GM23338 (cell line): ENCODE data around the gene ATXN2. TPM values are rescaled to one million over a fixed set of nuclear protein-coding genes. Genes with fewer than 3 reads are reported as not detected.
"Not testable (repeated sequence)": the region's sequence is repeated elsewhere in the genome, so short reads cannot be mapped to it uniquely, and the experiment has no call there.

Source experiments
- ATAC-seq: fragments of 200-7000 bp; cut with Tn5 transposase; 3 replicates; pipeline ENCODE4 v1.9.1; 2020
- DNase-seq: peaks from one replicate; pipeline ENCODE4 v3.0.0-alpha.2; 2015; ENCODE audit warnings: low spot score
- H2AFZ ChIP-seq: fragments of 200-600 bp; sonication (generic); 2 replicates; pipeline ENCODE4 v1.8.0; 2016; ENCODE audit warnings: antibody characterized with exemption, mild to moderate bottlenecking, moderate library complexity
- H3F3A ChIP-seq: fragments of 200-600 bp; sonication (generic); replicated peaks from 2 replicates; pipeline ENCODE4 v1.8.0; 2017; ENCODE audit warnings: antibody characterized with exemption, mixed run types, low read depth
- H3K27ac ChIP-seq: fragments of 200-600 bp; sonication (generic); 2 replicates; pipeline ENCODE4 v1.6.1; 2016; ENCODE audit warnings: low read depth
- H3K27me3 ChIP-seq: fragments of 200-600 bp; sonication (generic); 2 replicates; pipeline ENCODE4 v1.8.0; 2016; ENCODE audit warnings: mild to moderate bottlenecking, mixed run types, moderate library complexity; ENCODE audit not compliant: insufficient read depth
- H3K36me3 ChIP-seq: fragments of 200-600 bp; sonication (generic); 2 replicates; pipeline ENCODE4 v1.8.0; 2016; ENCODE audit warnings: mild to moderate bottlenecking; ENCODE audit not compliant: insufficient read depth
- H3K4me1 ChIP-seq: fragments of 200-600 bp; sonication (generic); 2 replicates; pipeline ENCODE4 v1.8.0; 2016; ENCODE audit warnings: mild to moderate bottlenecking, moderate library complexity; ENCODE audit not compliant: insufficient read depth
- H3K4me2 ChIP-seq: fragments of 200-600 bp; sonication (generic); 2 replicates; pipeline ENCODE4 v1.7.1; 2017; ENCODE audit warnings: mixed run types
- H3K4me3 ChIP-seq: fragments of 200-600 bp; sonication (generic); 2 replicates; pipeline ENCODE4 v1.6.1; 2016; ENCODE audit warnings: mixed run types
- H3K79me2 ChIP-seq: fragments of 200-600 bp; sonication (generic); replicated peaks from 2 replicates; pipeline ENCODE4 v1.8.0; 2017; ENCODE audit warnings: mild to moderate bottlenecking; ENCODE audit not compliant: insufficient read depth
- H3K9me2 ChIP-seq: fragments of 200-600 bp; sonication (generic); 2 replicates; pipeline ENCODE4 v1.8.0; 2017; ENCODE audit not compliant: insufficient read depth
- H4K20me1 ChIP-seq: fragments of 200-600 bp; sonication (generic); replicated peaks from 2 replicates; pipeline ENCODE4 v1.8.0; 2017; ENCODE audit warnings: mild to moderate bottlenecking; ENCODE audit not compliant: insufficient read depth
- H3K27ac Mint-ChIP-seq: 2 replicates; pipeline ENCODE4 v1.8.0; 2020; ENCODE audit warnings: inconsistent platforms, mild to moderate bottlenecking, moderate library complexity, mixed read lengths
- H3K27me3 Mint-ChIP-seq: 3 replicates; pipeline ENCODE4 v1.8.0; 2022; ENCODE audit warnings: low read depth, mild to moderate bottlenecking, moderate library complexity, mixed read lengths, inconsistent platforms; ENCODE audit not compliant: insufficient read depth, poor library complexity
- H3K36me3 Mint-ChIP-seq: 3 replicates; pipeline ENCODE4 v1.8.0; 2021; ENCODE audit warnings: low read depth, mild to moderate bottlenecking, inconsistent platforms, moderate library complexity, mixed read lengths
- H3K4me1 Mint-ChIP-seq: 3 replicates; pipeline ENCODE4 v1.8.0; 2020; ENCODE audit warnings: mild to moderate bottlenecking, inconsistent platforms, mixed read lengths
- H3K4me3 Mint-ChIP-seq: 3 replicates; pipeline ENCODE4 v1.8.0; 2021; ENCODE audit warnings: moderate library complexity, mild to moderate bottlenecking, inconsistent platforms, mixed read lengths
- H3K9me3 Mint-ChIP-seq: 3 replicates; pipeline ENCODE4 v1.8.0; 2020; ENCODE audit warnings: moderate library complexity, mild to moderate bottlenecking, inconsistent platforms, mixed read lengths
- EZH2 ChIP-seq: fragments of 200-600 bp; sonication (generic); IDR thresholded peaks from one replicate; pipeline ENCODE4 v1.8.0; 2017; ENCODE audit warnings: antibody characterized with exemption, mild to moderate bottlenecking, low read depth; ENCODE audit not compliant: unreplicated experiment
- JUNB ChIP-seq: IDR thresholded peaks from one replicate; pipeline ENCODE4 v1.6.1; 2016; ENCODE audit warnings: antibody characterized with exemption; ENCODE audit not compliant: unreplicated experiment
- POLR2AphosphoS5 ChIP-seq: IDR thresholded peaks from 2 replicates; pipeline ENCODE4 v1.6.1; 2016; ENCODE audit warnings: antibody characterized with exemption, low read depth
- STAT1 ChIP-seq: IDR thresholded peaks from one replicate; pipeline ENCODE4 v1.6.1; 2016; ENCODE audit warnings: antibody characterized with exemption; ENCODE audit not compliant: unreplicated experiment
- ZNF331 ChIP-seq: fragments of 250-450 bp; sonication (Bioruptor Pico); IDR thresholded peaks from 2 replicates; pipeline ENCODE4 v1.5.0; 2020; ENCODE audit warnings: low read depth, mild to moderate bottlenecking, moderate library complexity
- ZNF462 ChIP-seq: fragments of 250-450 bp; sonication (Bioruptor Pico); IDR thresholded peaks from 2 replicates; pipeline ENCODE4 v1.5.0; 2020; ENCODE audit warnings: mild to moderate bottlenecking, moderate library complexity
- polyA plus RNA-seq: library from polyadenylated mRNA; unstranded; fragments of >200 nt; fragmentation: Nextera tagmentation; extraction: Ambion mirVana; gene quantifications from 2 replicates; pipeline ENCODE4 v1.2.1, GENCODE V29; 2016
- total RNA-seq: library from RNA; depleted of rRNA; stranded (reverse); fragments of >200 nt; shearing (Covaris generic); gene quantifications from 2 replicates; pipeline ENCODE4 v1.2.3, GENCODE V29; 2014
- TF ChIP-seq, protein P1 (sequence below): IDR thresholded peaks from 2 replicates; pipeline ENCODE4 v1.6.1; 2016; ENCODE audit warnings: antibody characterized with exemption

Gene ATXN2
- total and polyA plus RNA-seq, 2 experiments from 2014 or later = 44.8 to 59.5 TPM

GRCh38 chr12:111602348-111602747 lies 3.2 kb upstream of the ATXN2 start (continued):
- TF ChIP-seq STAT1 (no peak), JUNB (no peak), POLR2AphosphoS5 (no peak), ZNF462 (CRISPR knock-in tag) (no peak), ZNF331 (no peak), EZH2 (no peak)
- TF ChIP-seq, protein P1, sequence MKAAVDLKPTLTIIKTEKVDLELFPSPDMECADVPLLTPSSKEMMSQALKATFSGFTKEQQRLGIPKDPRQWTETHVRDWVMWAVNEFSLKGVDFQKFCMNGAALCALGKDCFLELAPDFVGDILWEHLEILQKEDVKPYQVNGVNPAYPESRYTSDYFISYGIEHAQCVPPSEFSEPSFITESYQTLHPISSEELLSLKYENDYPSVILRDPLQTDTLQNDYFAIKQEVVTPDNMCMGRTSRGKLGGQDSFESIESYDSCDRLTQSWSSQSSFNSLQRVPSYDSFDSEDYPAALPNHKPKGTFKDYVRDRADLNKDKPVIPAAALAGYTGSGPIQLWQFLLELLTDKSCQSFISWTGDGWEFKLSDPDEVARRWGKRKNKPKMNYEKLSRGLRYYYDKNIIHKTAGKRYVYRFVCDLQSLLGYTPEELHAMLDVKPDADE = no peak

GRCh38 chr12:111600986-111601385 lies 1.9 kb upstream of the ATXN2 start:
- not testable (repeated sequence) for ATAC-seq

More at GRCh38 chr12:111600986-111601385, 1.9 kb upstream of the ATXN2 start:
- peaks cover 18% of the 10 kb centered on the region for H3K4me1 ChIP-seq
- Mint-ChIP-seq H3K36me3 (peaks cover 13% of the 10 kb centered on the region; the same call in 2 of the 3 replicates), H3K4me1 (peaks cover 12% of the 10 kb centered on the region), H3K27me3 (peaks cover 15% of the 10 kb centered on the region)
- H3F3A ChIP-seq = peaks cover 11% of the 10 kb centered on the region; the same call in 1 of the 2 replicates
- H3K27me3 ChIP-seq, H3K4me2 ChIP-seq, H2AFZ ChIP-seq, H3K36me3 ChIP-seq, H3K27ac ChIP-seq, H4K20me1 ChIP-seq, H3K4me3 ChIP-seq, H3K9me3 Mint-ChIP-seq, DNase-seq, H3K9me2 ChIP-seq, H3K4me3 Mint-ChIP-seq, H3K27ac Mint-ChIP-seq: not testable (repeated sequence)
- H3K79me2 ChIP-seq = peaks cover 31% of the 10 kb centered on the region
